K562 (cell line): ENCODE measurements around the gene GIMAP8. TPM values are rescaled to one million over a fixed set of nuclear protein-coding genes. Genes with fewer than 3 reads are reported as not detected.

Experiments
- ATAC-seq: fragments of 200-7000 bp; cut with Tn5 transposase; 3 replicates; pipeline ENCODE4 v1.9.1; 2020; ENCODE audit warnings: moderate library complexity
- BruUV-seq: library from RNA; stranded (reverse); fragments of 400-500 nt; replicated peaks from 2 replicates; lab custom pipeline; 2021; lab: Mats Ljungman, UMichigan
- CTCF ChIA-PET: fragments of 300-600 bp; formaldehyde crosslinking; extraction: SDS; loops from one replicate; lab custom pipeline; 2021; ENCODE audit warnings: low intra/inter-chr PET ratio; lab: Yijun Ruan, JAX
- POLR2A ChIA-PET: fragments of 300-600, 350-650 bp; sonication (Branson Sonifier 250); formaldehyde crosslinking; extraction: SDS; loops from one replicate; lab custom pipeline; 2021; ENCODE audit warnings: antibody characterized with exemption, inconsistent platforms; lab: Yijun Ruan, JAX
- DNase-seq, 4 experiments: peaks; one replicate each; pipeline versions ENCODE4 v3.0.0 to v3.0.0-alpha.2; 2011 to 2018; ENCODE audit warnings: low spot score in 3 of 4, mixed read lengths in 3 of 4; ENCODE audit errors: extremely low read depth in 1 of 4
- FAIRE-seq: peaks from 2 replicates; lab custom pipeline; 2011; peaks lifted over from hg19 to GRCh38; lab: Jason Lieb, UNC
- H2AFZ ChIP-seq: 2 replicates; pipeline ENCODE4 v1.6.0; 2011; ENCODE audit warnings: low read depth, low read length, control low read depth, inconsistent platforms
- H3K27ac ChIP-seq: fragments of 200-600 bp; 3 replicates; pipeline ENCODE4 v1.8.0; 2011; ENCODE audit warnings: low read depth, mild to moderate bottlenecking, control low read depth, inconsistent platforms, low read length, moderate library complexity, mixed read lengths; ENCODE audit errors: extremely low read depth
- H3K27me3 ChIP-seq, 2 experiments: fragments of 300-600 bp in 1 of 2; 2 replicates in 1 of 2; 3 replicates in 1 of 2; pipeline versions ENCODE4 v1.6.0 to v1.8.0; 2011; ENCODE audit warnings: inconsistent platforms in 2 of 2, low read length in 2 of 2, mild to moderate bottlenecking in 1 of 2, mixed read lengths in 1 of 2, moderate library complexity in 1 of 2; ENCODE audit not compliant: control insufficient read depth in 2 of 2, insufficient read depth in 2 of 2
- H3K36me3 ChIP-seq: fragments of 300-600 bp; 3 replicates; pipeline ENCODE4 v1.8.0; 2011; ENCODE audit warnings: mild to moderate bottlenecking, low read length, inconsistent platforms; ENCODE audit not compliant: control insufficient read depth, insufficient read depth
- H3K4me1 ChIP-seq, 2 experiments: fragments of 200-600 bp in 1 of 2; replicated peaks in 1 of 2; 2 replicates in 1 of 2; 3 replicates in 1 of 2; pipeline versions ENCODE4 v1.5.1 to v1.8.0; 2011; ENCODE audit warnings: inconsistent platforms in 2 of 2, low read length in 2 of 2, mild to moderate bottlenecking in 1 of 2, mixed read lengths in 1 of 2, moderate library complexity in 1 of 2; ENCODE audit not compliant: control insufficient read depth in 2 of 2, insufficient read depth in 2 of 2
- H3K4me2 ChIP-seq: 2 replicates; pipeline ENCODE4 v1.6.1; 2011; ENCODE audit warnings: low read length, control low read depth, inconsistent platforms, mixed read lengths; ENCODE audit not compliant: insufficient read depth
- H3K4me3 ChIP-seq: fragments of 200-600 bp; sonication (generic), shearing (Covaris generic); 2 replicates; pipeline ENCODE4 v1.5.1; 2016; ENCODE audit warnings: control low read depth, inconsistent platforms
- H3K79me2 ChIP-seq: fragments of 200-600 bp; 3 replicates; pipeline ENCODE4 v1.8.0; 2011; ENCODE audit warnings: low read length, inconsistent platforms; ENCODE audit not compliant: control insufficient read depth, insufficient read depth
- H3K9ac ChIP-seq, 2 experiments: 2 replicates each; pipeline versions ENCODE4 v1.6.0 to v1.6.1; 2011; ENCODE audit warnings: low read depth in 2 of 2, low read length in 2 of 2, control low read depth in 1 of 2, inconsistent platforms in 1 of 2, mild to moderate bottlenecking in 1 of 2, mixed read lengths in 1 of 2; ENCODE audit not compliant: insufficient read depth in 1 of 2
- H3K9me1 ChIP-seq: one replicate; pipeline ENCODE4 v1.6.0; 2011; ENCODE audit warnings: inconsistent platforms, mild to moderate bottlenecking, low read length, moderate library complexity; ENCODE audit not compliant: control insufficient read depth, insufficient read depth
- H3K9me3 ChIP-seq: replicated peaks from 2 replicates; pipeline ENCODE4 v1.5.1; 2011; ENCODE audit warnings: low read depth, low read length, inconsistent platforms; ENCODE audit not compliant: control insufficient read depth, insufficient read depth
- H4K20me1 ChIP-seq: replicated peaks from 2 replicates; pipeline ENCODE4 v1.6.1; 2011; ENCODE audit warnings: low read length, inconsistent platforms, mixed read lengths; ENCODE audit not compliant: control insufficient read depth, insufficient read depth
- CREBBP ChIP-seq: IDR thresholded peaks from one replicate; pipeline ENCODE4 v1.6.1; 2012; ENCODE audit warnings: low read depth, mild to moderate bottlenecking, control low read depth, inconsistent platforms, low read length
- JUND ChIP-seq, 2 experiments: IDR thresholded peaks; 2 replicates in 1 of 2; 3 replicates in 1 of 2; pipeline ENCODE4 v1.6.1; 2011; ENCODE audit warnings: borderline replicate concordance in 2 of 2, low read depth in 2 of 2, low read length in 2 of 2, improper control_type of control experiment in 1 of 2, missing biosample characterization in 1 of 2, missing genetic modification characterization in 1 of 2, missing genetic modification reagents in 1 of 2
- MCM7 ChIP-seq, 2 experiments: fragments of 450-650 bp; IDR thresholded peaks; 2 replicates each; pipeline ENCODE4 v1.6.1; 2016 to 2018
- PRMT5 ChIP-seq: sonication (generic); formaldehyde crosslinking; IDR thresholded peaks from 2 replicates; pipeline ENCODE4 v1.5.0; 2020; ENCODE audit warnings: missing genetic modification reagents
- RFX5 ChIP-seq: IDR thresholded peaks from 2 replicates; pipeline ENCODE4 v1.6.1; 2011; ENCODE audit warnings: low read depth, mild to moderate bottlenecking, improper control_type of control experiment, low read length
- SIRT6 ChIP-seq: IDR thresholded peaks from one replicate; pipeline ENCODE4 v1.6.1; 2012; ENCODE audit warnings: low read depth, mild to moderate bottlenecking, control low read depth, inconsistent platforms, low read length, moderate library complexity
- TAF9B ChIP-seq: fragments of 450-650 bp; IDR thresholded peaks from 2 replicates; pipeline ENCODE4 v1.6.1; 2018; ENCODE audit warnings: mild to moderate bottlenecking; ENCODE audit not compliant: partially characterized antibody
- TOE1 ChIP-seq, 2 experiments: fragments of 450-650 bp in 1 of 2; sonication (generic) in 1 of 2; formaldehyde crosslinking in 1 of 2; IDR thresholded peaks; 2 replicates each; pipeline versions ENCODE4 v1.7.1 to v1.8.0; 2016 to 2022; ENCODE audit warnings: borderline replicate concordance in 2 of 2, mild to moderate bottlenecking in 2 of 2, antibody characterized with exemption in 1 of 2, inconsistent platforms in 1 of 2, low read depth in 1 of 2, missing genetic modification reagents in 1 of 2, moderate library complexity in 1 of 2
- USF1 ChIP-seq: sonication (generic); formaldehyde crosslinking; IDR thresholded peaks from 2 replicates; pipeline ENCODE4 v1.9.0; 2022; ENCODE audit warnings: mild to moderate bottlenecking, missing genetic modification reagents
- WGBS: fragments of 100-300 bp; shearing (Covaris generic); methylation state at CpG from one replicate; pipeline ENCODE4 v1.1.6; 2016; ENCODE audit warnings: low coverage, mixed read lengths; ENCODE audit not compliant: insufficient coverage; ENCODE audit errors: missing lambda C conversion rate; 5-methylcytosine and 5-hydroxymethylcytosine counted together
- in situ Hi-C: fragments of 300-500 bp; cut with MboI; formaldehyde crosslinking; loops from 4 replicates; pipeline ENCODE4 v1.15.0; 2018; ENCODE audit warnings: inconsistent platforms, mixed read lengths
- intact Hi-C: fragments of 100-400 bp; cut with micrococcal nuclease; formaldehyde crosslinking; loops from 2 replicates; pipeline ENCODE4 v1.14.2; 2022
- polyA plus RNA-seq, 8 experiments: library from polyadenylated mRNA; depleted of rRNA in 4 of 8; stranded (reverse) in 5 of 8; unstranded in 3 of 8; fragments of >200 nt; fragmentation: Nextera tagmentation in 2 of 8; fragmentation: Illumina TruSeq in 1 of 8; extraction: Ambion mirVana in 2 of 8; extraction: Trizol in 1 of 8; gene quantifications; 2 replicates each; pipeline versions ENCODE4 v1.2.1 to v1.2.3, GENCODE V29; 2011 to 2014; ENCODE audit warnings: inconsistent platforms in 1 of 8, missing spikeins in 1 of 8
- total RNA-seq, 7 experiments: library from RNA; depleted of rRNA in 6 of 7; stranded (reverse); fragments of >200 nt in 6 of 7; fragmentation: Illumina TruSeq in 2 of 7; extraction: Trizol in 2 of 7; gene quantifications; 2 replicates each; pipeline versions ENCODE4 v1.2.1 to v1.2.3, GENCODE V29; 2011 to 2021; ENCODE audit warnings: low replicate concordance in 1 of 7

GIMAP8 gene
- total and polyA plus RNA-seq, 9 of the 15 experiments (the other 6 are each of a cell fraction or from before 2014, with no cell fraction given) = not detected

DNA sequence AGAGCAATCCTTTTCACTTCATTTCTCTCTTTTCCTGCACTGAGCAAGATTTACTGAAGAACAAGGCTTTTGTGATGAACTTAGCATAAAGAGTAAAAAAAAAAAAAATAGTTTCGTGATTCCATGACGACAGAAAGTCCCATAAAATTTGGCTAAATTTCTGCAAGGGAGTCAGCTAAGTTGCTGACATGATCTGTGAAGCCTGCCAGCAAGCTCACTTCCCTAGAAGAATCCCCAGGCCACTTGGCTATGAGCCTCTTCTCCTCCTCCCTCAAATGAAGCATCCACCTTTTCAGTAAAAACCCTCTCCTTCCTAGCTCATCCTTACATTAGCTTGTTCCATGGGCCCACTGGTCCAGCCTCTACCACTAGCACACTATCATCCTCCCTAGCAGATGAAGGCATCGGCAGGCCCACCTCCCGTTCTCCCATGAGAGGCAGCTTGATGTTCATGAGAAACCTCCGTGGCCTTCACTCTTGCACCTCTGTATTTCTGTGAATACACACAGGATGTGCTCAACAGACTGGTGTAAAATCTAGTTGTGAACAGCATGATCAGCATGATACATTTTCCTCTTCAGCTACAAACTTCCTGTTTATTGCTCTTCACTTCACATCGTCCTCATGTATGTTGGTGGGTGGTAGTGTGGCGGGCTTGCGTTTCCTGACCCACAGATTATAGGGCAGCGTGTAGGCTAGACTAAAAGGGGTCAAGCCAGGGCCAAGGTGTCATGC is 30.9 kb downstream of the GIMAP8 start:
- H3K9ac ChIP-seq = no peak overlapping the region
- no peaks in the 10 kb centered on the region for H3K9me3 ChIP-seq
- FAIRE-seq = no peak
- H3K27ac ChIP-seq = no peak overlapping the region
- intact Hi-C loops = loop anchor here (5.0 kb wide), 1 partner anchor 34 kb away; no protein-coding TSS in a partner anchor
- no peak overlapping the region for H3K4me3 ChIP-seq
- POLR2A ChIA-PET = interaction anchor here (0.6 to 0.8 kb wide), 4 partner anchors 11 to 627 kb away, joined by 3 read pairs; no protein-coding TSS in a partner anchor
- H3K4me2 ChIP-seq = no peak overlapping the region
- BruUV-seq = no TSS peak
- no peak for TF ChIP-seq JUND (IDR thresholded peaks at IDR 0.05; ENCODE audit: borderline replicate concordance, low read depth, low read length)
- TF ChIP-seq JUND (tag; IDR thresholded peaks at IDR 0.05; ENCODE audit: borderline replicate concordance, low read depth, low read length) = no peak
- no peak for TF ChIP-seq MCM7 (IDR thresholded peaks at IDR 0.05)
- no peak for TF ChIP-seq PRMT5 (CRISPR knock-in tag)
- TF ChIP-seq CREBBP = no peak
- TF ChIP-seq TOE1 (IDR thresholded peaks at IDR 0.05; ENCODE audit: borderline replicate concordance) = no peak
- TF ChIP-seq TOE1 (CRISPR knock-in tag; IDR thresholded peaks at IDR 0.05; ENCODE audit: borderline replicate concordance, low read depth) = no peak
- TF ChIP-seq RFX5 = no peak
- 0 out of 2 replicates have a peak, but pooled peaks have one; percentile 17 for TF ChIP-seq USF1 (CRISPR knock-in tag)
- TF ChIP-seq TAF9B = no peak
- no peak for TF ChIP-seq SIRT6
- TF ChIP-seq, all 486 proteins: peak for 1
- 1% methylated on average over 9 of the region's 9 CpGs for WGBS
- Histone ChIP-seq H4K20me1 (no peaks in the 10 kb centered on the region), H3K36me3 (no peaks in the 10 kb centered on the region), H3K79me2 (no peaks in the 10 kb centered on the region), H3K4me1 (no peaks in the 10 kb centered on the region; a peak in 1 of 5 replicates), H2AFZ (no peak overlapping the region), H3K9me1 (no peaks in the 10 kb centered on the region), H3K27me3 (peaks cover 29 to 38% of the 10 kb centered on the region in 2 experiments)
- in situ Hi-C loops = no loop called here
- DNase-seq (no peak), ATAC-seq (no peak)
- CTCF ChIA-PET = no interaction called here
